Lower leg skin (tissue), 3 donors: ENCODE data around the gene TOR4A.

Experiments
- CTCF ChIP-seq, 3 donors: fragments of 450-650 bp; IDR thresholded peaks; one replicate each; pipeline ENCODE4 v1.5.1; 2016; ENCODE audit warnings: antibody characterized with exemption in 3 of 3, mild to moderate bottlenecking in 3 of 3, moderate library complexity in 2 of 3
- POLR2A ChIP-seq, 2 donors: fragments of 450-650 bp; IDR thresholded peaks; one replicate each; pipeline ENCODE4 v1.6.1; 2016 to 2017; ENCODE audit warnings: antibody characterized with exemption in 2 of 2, mild to moderate bottlenecking in 1 of 2, moderate library complexity in 1 of 2

- TF ChIP-seq CTCF (IDR thresholded peaks at IDR 0.05) (no peak), POLR2A (IDR thresholded peaks at IDR 0.05) (no peak)
Observed at GRCh38 chr9:137303893-137304382, 26.4 kb downstream of the TOR4A start.
